GM23338 (cell line): ENCODE results near the gene TMED8. TPM values are rescaled to one million over a fixed set of nuclear protein-coding genes. Genes with fewer than 3 reads are reported as not detected.
A peak's percentile ranks its signal among the peaks of the same experiment; 100 is the strongest.

Experiments
- ATAC-seq: fragments of 200-7000 bp; cut with Tn5 transposase; 3 replicates; pipeline ENCODE4 v1.9.1; 2020
- DNase-seq: peaks from one replicate; pipeline ENCODE4 v3.0.0-alpha.2; 2015; ENCODE audit warnings: low spot score
- H2AFZ ChIP-seq: fragments of 200-600 bp; sonication (generic); 2 replicates; pipeline ENCODE4 v1.8.0; 2016; ENCODE audit warnings: antibody characterized with exemption, mild to moderate bottlenecking, moderate library complexity
- H3F3A ChIP-seq: fragments of 200-600 bp; sonication (generic); replicated peaks from 2 replicates; pipeline ENCODE4 v1.8.0; 2017; ENCODE audit warnings: antibody characterized with exemption, mixed run types, low read depth
- H3K27ac ChIP-seq: fragments of 200-600 bp; sonication (generic); 2 replicates; pipeline ENCODE4 v1.6.1; 2016; ENCODE audit warnings: low read depth
- H3K27me3 ChIP-seq: fragments of 200-600 bp; sonication (generic); 2 replicates; pipeline ENCODE4 v1.8.0; 2016; ENCODE audit warnings: mild to moderate bottlenecking, mixed run types, moderate library complexity; ENCODE audit not compliant: insufficient read depth
- H3K36me3 ChIP-seq: fragments of 200-600 bp; sonication (generic); 2 replicates; pipeline ENCODE4 v1.8.0; 2016; ENCODE audit warnings: mild to moderate bottlenecking; ENCODE audit not compliant: insufficient read depth
- H3K4me1 ChIP-seq: fragments of 200-600 bp; sonication (generic); 2 replicates; pipeline ENCODE4 v1.8.0; 2016; ENCODE audit warnings: mild to moderate bottlenecking, moderate library complexity; ENCODE audit not compliant: insufficient read depth
- H3K4me2 ChIP-seq: fragments of 200-600 bp; sonication (generic); 2 replicates; pipeline ENCODE4 v1.7.1; 2017; ENCODE audit warnings: mixed run types
- H3K4me3 ChIP-seq: fragments of 200-600 bp; sonication (generic); 2 replicates; pipeline ENCODE4 v1.6.1; 2016; ENCODE audit warnings: mixed run types
- H3K79me2 ChIP-seq: fragments of 200-600 bp; sonication (generic); replicated peaks from 2 replicates; pipeline ENCODE4 v1.8.0; 2017; ENCODE audit warnings: mild to moderate bottlenecking; ENCODE audit not compliant: insufficient read depth
- H3K9me2 ChIP-seq: fragments of 200-600 bp; sonication (generic); 2 replicates; pipeline ENCODE4 v1.8.0; 2017; ENCODE audit not compliant: insufficient read depth
- H4K20me1 ChIP-seq: fragments of 200-600 bp; sonication (generic); replicated peaks from 2 replicates; pipeline ENCODE4 v1.8.0; 2017; ENCODE audit warnings: mild to moderate bottlenecking; ENCODE audit not compliant: insufficient read depth
- H3K27ac Mint-ChIP-seq: 2 replicates; pipeline ENCODE4 v1.8.0; 2020; ENCODE audit warnings: inconsistent platforms, mild to moderate bottlenecking, moderate library complexity, mixed read lengths
- H3K27me3 Mint-ChIP-seq: 3 replicates; pipeline ENCODE4 v1.8.0; 2022; ENCODE audit warnings: low read depth, mild to moderate bottlenecking, moderate library complexity, mixed read lengths, inconsistent platforms; ENCODE audit not compliant: insufficient read depth, poor library complexity
- H3K36me3 Mint-ChIP-seq: 3 replicates; pipeline ENCODE4 v1.8.0; 2021; ENCODE audit warnings: low read depth, mild to moderate bottlenecking, inconsistent platforms, moderate library complexity, mixed read lengths
- H3K4me1 Mint-ChIP-seq: 3 replicates; pipeline ENCODE4 v1.8.0; 2020; ENCODE audit warnings: mild to moderate bottlenecking, inconsistent platforms, mixed read lengths
- H3K4me3 Mint-ChIP-seq: 3 replicates; pipeline ENCODE4 v1.8.0; 2021; ENCODE audit warnings: moderate library complexity, mild to moderate bottlenecking, inconsistent platforms, mixed read lengths
- H3K9me3 Mint-ChIP-seq: 3 replicates; pipeline ENCODE4 v1.8.0; 2020; ENCODE audit warnings: moderate library complexity, mild to moderate bottlenecking, inconsistent platforms, mixed read lengths
- NANOG ChIP-seq: IDR thresholded peaks from 2 replicates; pipeline ENCODE4 v1.6.1; 2016; ENCODE audit warnings: antibody characterized with exemption, borderline replicate concordance
- POLR2AphosphoS5 ChIP-seq: IDR thresholded peaks from 2 replicates; pipeline ENCODE4 v1.6.1; 2016; ENCODE audit warnings: antibody characterized with exemption, low read depth
- STAT1 ChIP-seq: IDR thresholded peaks from one replicate; pipeline ENCODE4 v1.6.1; 2016; ENCODE audit warnings: antibody characterized with exemption; ENCODE audit not compliant: unreplicated experiment
- ZNF114 ChIP-seq: fragments of 250-450 bp; sonication (Bioruptor Pico); IDR thresholded peaks from 2 replicates; pipeline ENCODE4 v1.5.0; 2020; ENCODE audit warnings: mild to moderate bottlenecking, moderate library complexity
- polyA plus RNA-seq: library from polyadenylated mRNA; unstranded; fragments of >200 nt; fragmentation: Nextera tagmentation; extraction: Ambion mirVana; gene quantifications from 2 replicates; pipeline ENCODE4 v1.2.1, GENCODE V29; 2016
- total RNA-seq: library from RNA; depleted of rRNA; stranded (reverse); fragments of >200 nt; shearing (Covaris generic); gene quantifications from 2 replicates; pipeline ENCODE4 v1.2.3, GENCODE V29; 2014
- TF ChIP-seq, protein P1 (sequence below): IDR thresholded peaks from one replicate; pipeline ENCODE4 v1.6.1; 2018; ENCODE audit warnings: antibody characterized with exemption; ENCODE audit not compliant: unreplicated experiment
- TF ChIP-seq, protein P2 (sequence below): IDR thresholded peaks from 2 replicates; pipeline ENCODE4 v1.6.1; 2016; ENCODE audit warnings: antibody characterized with exemption
- TF ChIP-seq, protein P3 (sequence below), 2 experiments: fragments of 200-600 bp in 1 of 2; sonication (generic) in 1 of 2; conservative IDR thresholded peaks; 2 replicates each; pipeline versions ENCODE4 v1.5.1 to v1.6.1; 2016 to 2017; ENCODE audit warnings: antibody characterized with exemption in 2 of 2, low read depth in 2 of 2, mild to moderate bottlenecking in 2 of 2, moderate library complexity in 1 of 2
- TF ChIP-seq, protein P4 (sequence below): fragments of 250-450 bp; sonication (Bioruptor Pico); IDR thresholded peaks from 2 replicates; pipeline ENCODE4 v1.5.0; 2020; ENCODE audit warnings: mild to moderate bottlenecking, moderate library complexity

The TMED8 gene
- total and polyA plus RNA-seq, 2 experiments from 2014 or later = 4.3 to 13.8 TPM

DNA sequence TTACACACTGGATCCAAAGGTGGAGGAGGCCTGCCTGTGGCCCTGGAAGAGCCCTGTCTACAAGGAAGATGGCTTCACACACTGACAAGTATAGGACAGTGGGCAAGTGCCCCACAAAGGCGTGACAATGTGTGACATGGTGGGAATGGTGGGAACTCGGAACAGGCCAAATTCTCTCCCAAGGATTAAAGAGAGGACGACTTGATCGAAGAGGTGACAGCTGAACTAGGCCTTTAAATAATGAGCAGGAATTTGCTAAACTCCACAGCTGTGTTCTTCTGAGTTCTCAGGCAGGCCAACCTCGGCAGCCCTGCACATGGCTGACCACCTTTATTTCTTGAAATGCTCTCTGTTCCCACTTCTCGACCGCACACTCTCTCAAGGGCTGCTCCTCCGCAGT, 80.0 kb downstream of the TMED8 start (continued):
- TF ChIP-seq, protein P1, sequence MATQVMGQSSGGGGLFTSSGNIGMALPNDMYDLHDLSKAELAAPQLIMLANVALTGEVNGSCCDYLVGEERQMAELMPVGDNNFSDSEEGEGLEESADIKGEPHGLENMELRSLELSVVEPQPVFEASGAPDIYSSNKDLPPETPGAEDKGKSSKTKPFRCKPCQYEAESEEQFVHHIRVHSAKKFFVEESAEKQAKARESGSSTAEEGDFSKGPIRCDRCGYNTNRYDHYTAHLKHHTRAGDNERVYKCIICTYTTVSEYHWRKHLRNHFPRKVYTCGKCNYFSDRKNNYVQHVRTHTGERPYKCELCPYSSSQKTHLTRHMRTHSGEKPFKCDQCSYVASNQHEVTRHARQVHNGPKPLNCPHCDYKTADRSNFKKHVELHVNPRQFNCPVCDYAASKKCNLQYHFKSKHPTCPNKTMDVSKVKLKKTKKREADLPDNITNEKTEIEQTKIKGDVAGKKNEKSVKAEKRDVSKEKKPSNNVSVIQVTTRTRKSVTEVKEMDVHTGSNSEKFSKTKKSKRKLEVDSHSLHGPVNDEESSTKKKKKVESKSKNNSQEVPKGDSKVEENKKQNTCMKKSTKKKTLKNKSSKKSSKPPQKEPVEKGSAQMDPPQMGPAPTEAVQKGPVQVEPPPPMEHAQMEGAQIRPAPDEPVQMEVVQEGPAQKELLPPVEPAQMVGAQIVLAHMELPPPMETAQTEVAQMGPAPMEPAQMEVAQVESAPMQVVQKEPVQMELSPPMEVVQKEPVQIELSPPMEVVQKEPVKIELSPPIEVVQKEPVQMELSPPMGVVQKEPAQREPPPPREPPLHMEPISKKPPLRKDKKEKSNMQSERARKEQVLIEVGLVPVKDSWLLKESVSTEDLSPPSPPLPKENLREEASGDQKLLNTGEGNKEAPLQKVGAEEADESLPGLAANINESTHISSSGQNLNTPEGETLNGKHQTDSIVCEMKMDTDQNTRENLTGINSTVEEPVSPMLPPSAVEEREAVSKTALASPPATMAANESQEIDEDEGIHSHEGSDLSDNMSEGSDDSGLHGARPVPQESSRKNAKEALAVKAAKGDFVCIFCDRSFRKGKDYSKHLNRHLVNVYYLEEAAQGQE = no peak

DNA sequence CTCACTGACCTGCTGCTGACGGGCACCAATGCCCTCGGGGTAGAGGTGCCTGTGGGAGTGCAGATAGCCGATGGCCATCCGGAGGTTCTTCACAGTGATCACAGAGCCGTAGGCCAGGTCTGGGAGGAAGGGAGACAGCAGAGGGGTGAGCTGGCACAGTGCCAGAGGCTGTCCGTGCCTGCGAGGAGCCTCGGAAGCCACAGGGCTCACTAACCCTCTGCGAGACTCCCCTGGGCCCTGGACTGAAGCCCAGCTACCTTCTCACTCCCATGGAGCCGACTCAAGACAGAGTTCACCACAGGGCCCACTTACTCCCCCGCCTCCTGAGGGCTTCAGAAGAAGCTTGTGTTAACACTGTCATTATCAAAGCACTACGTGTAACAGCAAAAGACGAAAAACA, 80.7 kb downstream of the TMED8 start:
- H3K4me2 ChIP-seq = no peak overlapping the region
- TF ChIP-seq ZNF114 (CRISPR knock-in tag) (no peak), STAT1 (no peak), POLR2AphosphoS5 (no peak)
- Mint-ChIP-seq H3K4me1 (peaks cover 10% of the 10 kb centered on the region), H3K27me3 (no peaks in the 10 kb centered on the region), H3K36me3 (peaks cover 22% of the 10 kb centered on the region), H3K4me3 (no peak overlapping the region), H3K9me3 (no peaks in the 10 kb centered on the region; the same call in 2 of the 3 replicates), H3K27ac (no peak overlapping the region)
- H3K9me2 ChIP-seq = no peaks in the 10 kb centered on the region
- H3K4me1 ChIP-seq = no peaks in the 10 kb centered on the region
- H3K27me3 ChIP-seq = no peaks in the 10 kb centered on the region
- H4K20me1 ChIP-seq = no peaks in the 10 kb centered on the region
- H3F3A ChIP-seq = no peaks in the 10 kb centered on the region
- ATAC-seq (no peak), DNase-seq (no peak)
- no peaks in the 10 kb centered on the region for H3K79me2 ChIP-seq
- H3K27ac ChIP-seq = no peak overlapping the region
- H2AFZ ChIP-seq = no peak overlapping the region
- no peak overlapping the region for H3K4me3 ChIP-seq
- H3K36me3 ChIP-seq = peaks cover 7% of the 10 kb centered on the region

DNA sequence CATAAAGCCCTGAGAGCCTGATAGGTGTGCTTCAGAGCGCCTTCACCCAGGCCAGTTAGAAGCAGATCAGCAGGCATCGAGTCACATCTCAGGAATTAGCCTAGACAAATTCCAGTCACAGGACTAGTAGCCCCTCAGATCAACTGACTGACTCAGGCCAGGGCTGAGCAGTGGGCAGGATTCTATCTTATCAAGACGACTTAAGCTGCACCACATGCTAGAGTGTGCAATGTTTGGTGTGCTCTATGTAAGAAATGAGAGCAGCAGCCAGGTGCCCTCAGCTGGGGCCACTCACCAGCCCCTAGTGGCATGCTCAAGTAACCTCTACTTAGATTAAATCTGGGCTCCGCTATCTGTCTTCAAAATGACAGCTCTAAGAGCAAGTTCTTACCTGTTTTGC, 86.2 kb downstream of the TMED8 start:
- no peak overlapping the region for H3K4me3 Mint-ChIP-seq
- TF ChIP-seq NANOG = no peak
- TF ChIP-seq, protein P2, sequence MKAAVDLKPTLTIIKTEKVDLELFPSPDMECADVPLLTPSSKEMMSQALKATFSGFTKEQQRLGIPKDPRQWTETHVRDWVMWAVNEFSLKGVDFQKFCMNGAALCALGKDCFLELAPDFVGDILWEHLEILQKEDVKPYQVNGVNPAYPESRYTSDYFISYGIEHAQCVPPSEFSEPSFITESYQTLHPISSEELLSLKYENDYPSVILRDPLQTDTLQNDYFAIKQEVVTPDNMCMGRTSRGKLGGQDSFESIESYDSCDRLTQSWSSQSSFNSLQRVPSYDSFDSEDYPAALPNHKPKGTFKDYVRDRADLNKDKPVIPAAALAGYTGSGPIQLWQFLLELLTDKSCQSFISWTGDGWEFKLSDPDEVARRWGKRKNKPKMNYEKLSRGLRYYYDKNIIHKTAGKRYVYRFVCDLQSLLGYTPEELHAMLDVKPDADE = no peak
- TF ChIP-seq, protein P3, sequence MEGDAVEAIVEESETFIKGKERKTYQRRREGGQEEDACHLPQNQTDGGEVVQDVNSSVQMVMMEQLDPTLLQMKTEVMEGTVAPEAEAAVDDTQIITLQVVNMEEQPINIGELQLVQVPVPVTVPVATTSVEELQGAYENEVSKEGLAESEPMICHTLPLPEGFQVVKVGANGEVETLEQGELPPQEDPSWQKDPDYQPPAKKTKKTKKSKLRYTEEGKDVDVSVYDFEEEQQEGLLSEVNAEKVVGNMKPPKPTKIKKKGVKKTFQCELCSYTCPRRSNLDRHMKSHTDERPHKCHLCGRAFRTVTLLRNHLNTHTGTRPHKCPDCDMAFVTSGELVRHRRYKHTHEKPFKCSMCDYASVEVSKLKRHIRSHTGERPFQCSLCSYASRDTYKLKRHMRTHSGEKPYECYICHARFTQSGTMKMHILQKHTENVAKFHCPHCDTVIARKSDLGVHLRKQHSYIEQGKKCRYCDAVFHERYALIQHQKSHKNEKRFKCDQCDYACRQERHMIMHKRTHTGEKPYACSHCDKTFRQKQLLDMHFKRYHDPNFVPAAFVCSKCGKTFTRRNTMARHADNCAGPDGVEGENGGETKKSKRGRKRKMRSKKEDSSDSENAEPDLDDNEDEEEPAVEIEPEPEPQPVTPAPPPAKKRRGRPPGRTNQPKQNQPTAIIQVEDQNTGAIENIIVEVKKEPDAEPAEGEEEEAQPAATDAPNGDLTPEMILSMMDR (conservative IDR thresholded peaks at IDR 0.05; ENCODE audit: low read depth in 2 of 2) = peak; percentile 17 to 46; a peak in 3 of 4 replicates
- TF ChIP-seq, protein P4, sequence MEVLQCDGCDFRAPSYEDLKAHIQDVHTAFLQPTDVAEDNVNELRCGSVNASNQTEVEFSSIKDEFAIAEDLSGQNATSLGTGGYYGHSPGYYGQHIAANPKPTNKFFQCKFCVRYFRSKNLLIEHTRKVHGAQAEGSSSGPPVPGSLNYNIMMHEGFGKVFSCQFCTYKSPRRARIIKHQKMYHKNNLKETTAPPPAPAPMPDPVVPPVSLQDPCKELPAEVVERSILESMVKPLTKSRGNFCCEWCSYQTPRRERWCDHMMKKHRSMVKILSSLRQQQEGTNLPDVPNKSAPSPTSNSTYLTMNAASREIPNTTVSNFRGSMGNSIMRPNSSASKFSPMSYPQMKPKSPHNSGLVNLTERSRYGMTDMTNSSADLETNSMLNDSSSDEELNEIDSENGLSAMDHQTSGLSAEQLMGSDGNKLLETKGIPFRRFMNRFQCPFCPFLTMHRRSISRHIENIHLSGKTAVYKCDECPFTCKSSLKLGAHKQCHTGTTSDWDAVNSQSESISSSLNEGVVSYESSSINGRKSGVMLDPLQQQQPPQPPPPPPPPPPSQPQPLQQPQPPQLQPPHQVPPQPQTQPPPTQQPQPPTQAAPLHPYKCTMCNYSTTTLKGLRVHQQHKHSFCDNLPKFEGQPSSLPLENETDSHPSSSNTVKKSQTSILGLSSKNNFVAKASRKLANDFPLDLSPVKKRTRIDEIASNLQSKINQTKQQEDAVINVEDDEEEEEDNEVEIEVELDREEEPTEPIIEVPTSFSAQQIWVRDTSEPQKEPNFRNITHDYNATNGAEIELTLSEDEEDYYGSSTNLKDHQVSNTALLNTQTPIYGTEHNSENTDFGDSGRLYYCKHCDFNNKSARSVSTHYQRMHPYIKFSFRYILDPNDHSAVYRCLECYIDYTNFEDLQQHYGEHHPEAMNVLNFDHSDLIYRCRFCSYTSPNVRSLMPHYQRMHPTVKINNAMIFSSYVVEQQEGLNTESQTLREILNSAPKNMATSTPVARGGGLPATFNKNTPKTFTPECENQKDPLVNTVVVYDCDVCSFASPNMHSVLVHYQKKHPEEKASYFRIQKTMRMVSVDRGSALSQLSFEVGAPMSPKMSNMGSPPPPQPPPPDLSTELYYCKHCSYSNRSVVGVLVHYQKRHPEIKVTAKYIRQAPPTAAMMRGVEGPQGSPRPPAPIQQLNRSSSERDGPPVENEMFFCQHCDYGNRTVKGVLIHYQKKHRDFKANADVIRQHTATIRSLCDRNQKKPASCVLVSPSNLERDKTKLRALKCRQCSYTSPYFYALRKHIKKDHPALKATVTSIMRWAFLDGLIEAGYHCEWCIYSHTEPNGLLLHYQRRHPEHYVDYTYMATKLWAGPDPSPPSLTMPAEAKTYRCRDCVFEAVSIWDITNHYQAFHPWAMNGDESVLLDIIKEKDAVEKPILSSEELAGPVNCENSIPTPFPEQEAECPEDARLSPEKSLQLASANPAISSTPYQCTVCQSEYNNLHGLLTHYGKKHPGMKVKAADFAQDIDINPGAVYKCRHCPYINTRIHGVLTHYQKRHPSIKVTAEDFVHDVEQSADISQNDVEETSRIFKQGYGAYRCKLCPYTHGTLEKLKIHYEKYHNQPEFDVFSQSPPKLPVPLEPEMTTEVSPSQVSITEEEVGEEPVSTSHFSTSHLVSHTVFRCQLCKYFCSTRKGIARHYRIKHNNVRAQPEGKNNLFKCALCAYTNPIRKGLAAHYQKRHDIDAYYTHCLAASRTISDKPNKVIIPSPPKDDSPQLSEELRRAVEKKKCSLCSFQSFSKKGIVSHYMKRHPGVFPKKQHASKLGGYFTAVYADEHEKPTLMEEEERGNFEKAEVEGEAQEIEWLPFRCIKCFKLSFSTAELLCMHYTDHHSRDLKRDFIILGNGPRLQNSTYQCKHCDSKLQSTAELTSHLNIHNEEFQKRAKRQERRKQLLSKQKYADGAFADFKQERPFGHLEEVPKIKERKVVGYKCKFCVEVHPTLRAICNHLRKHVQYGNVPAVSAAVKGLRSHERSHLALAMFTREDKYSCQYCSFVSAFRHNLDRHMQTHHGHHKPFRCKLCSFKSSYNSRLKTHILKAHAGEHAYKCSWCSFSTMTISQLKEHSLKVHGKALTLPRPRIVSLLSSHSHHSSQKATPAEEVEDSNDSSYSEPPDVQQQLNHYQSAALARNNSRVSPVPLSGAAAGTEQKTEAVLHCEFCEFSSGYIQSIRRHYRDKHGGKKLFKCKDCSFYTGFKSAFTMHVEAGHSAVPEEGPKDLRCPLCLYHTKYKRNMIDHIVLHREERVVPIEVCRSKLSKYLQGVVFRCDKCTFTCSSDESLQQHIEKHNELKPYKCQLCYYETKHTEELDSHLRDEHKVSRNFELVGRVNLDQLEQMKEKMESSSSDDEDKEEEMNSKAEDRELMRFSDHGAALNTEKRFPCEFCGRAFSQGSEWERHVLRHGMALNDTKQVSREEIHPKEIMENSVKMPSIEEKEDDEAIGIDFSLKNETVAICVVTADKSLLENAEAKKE (CRISPR knock-in tag) = no peak

More for the DNA sequence above, 86.2 kb downstream of the TMED8 start:
- Histone ChIP-seq H3K4me2 (no peak overlapping the region), H3K9me2 (no peaks in the 10 kb centered on the region), H3K79me2 (no peaks in the 10 kb centered on the region), H3K27me3 (no peaks in the 10 kb centered on the region), H3K4me3 (no peak overlapping the region), H2AFZ (no peak overlapping the region), H3K27ac (no peak overlapping the region), H3K4me1 (no peaks in the 10 kb centered on the region), H4K20me1 (no peaks in the 10 kb centered on the region), H3K36me3 (peaks cover 10% of the 10 kb centered on the region), H3F3A (no peaks in the 10 kb centered on the region)
- no peaks in the 10 kb centered on the region for H3K9me3 Mint-ChIP-seq
- no peak overlapping the region for H3K27ac Mint-ChIP-seq
- no peaks in the 10 kb centered on the region for H3K27me3 Mint-ChIP-seq
- H3K36me3 Mint-ChIP-seq = peaks cover 11% of the 10 kb centered on the region
- ATAC-seq (peak; percentile 83), DNase-seq (peak; percentile 53)
- peaks cover 9% of the 10 kb centered on the region for H3K4me1 Mint-ChIP-seq
